Diencephalon (tissue), 1 donor: ENCODE data around the gene TAB2. TPM values are rescaled to one million over a fixed set of nuclear protein-coding genes. Genes with fewer than 3 reads are reported as not detected.

Source experiments
- small RNA-seq: library from RNA; depleted of rRNA; stranded (forward); fragments of <200 nt; gene quantifications from one replicate; pipeline ENCODE3, GENCODE V24; 2014
- total RNA-seq: library from RNA; depleted of rRNA; stranded (reverse); fragments of >200 nt; gene quantifications from one replicate; pipeline ENCODE4 v1.2.3, GENCODE V29; 2014

TAB2 gene
- total RNA-seq = 46.1 TPM

DNA sequence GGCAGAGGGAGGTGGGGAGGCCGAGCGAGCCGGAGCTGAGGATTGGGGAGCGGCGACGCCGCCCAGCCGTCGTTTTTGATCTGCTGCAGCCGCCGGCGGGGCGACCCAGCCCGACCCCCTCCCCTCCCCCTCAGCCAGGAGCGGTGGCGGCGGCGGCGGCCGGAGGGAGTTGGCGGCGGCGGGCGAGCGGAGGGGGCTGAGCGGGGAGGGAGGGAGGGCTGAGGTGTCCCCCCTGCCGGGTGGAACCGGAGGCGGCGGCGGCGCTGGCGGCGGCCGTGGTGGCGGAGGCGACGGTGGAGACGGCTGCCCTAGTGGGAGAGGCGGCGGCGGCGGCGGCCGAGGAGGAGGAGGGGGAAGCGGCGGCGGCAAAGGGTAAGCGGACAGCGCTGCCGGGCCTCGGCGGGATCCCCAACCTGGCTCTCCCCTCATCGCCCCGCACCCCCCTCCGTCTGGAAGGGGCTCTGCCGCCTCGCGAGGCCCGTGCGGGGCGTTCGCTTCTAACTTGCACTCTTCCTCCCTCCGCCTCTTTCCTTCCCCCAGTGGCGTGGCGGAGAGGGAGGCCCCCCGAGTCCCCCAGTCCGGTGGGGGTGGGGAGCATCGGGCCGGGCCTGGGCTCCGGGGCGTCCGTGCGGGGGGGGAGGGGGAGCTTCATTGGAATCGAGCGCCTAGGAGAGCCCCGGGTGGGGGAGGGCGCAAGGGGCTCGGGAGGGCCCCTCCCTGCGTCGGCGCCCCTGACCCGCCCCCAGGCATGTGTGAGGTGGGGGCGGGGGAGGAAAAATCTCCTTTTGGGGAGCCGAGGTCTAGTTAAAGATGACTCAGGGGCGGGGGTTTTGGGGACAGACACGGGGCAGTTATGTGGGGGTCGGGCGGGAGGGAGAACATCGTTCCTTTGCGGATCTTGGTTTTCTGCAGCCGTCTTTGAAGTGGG is at the start of gene TAB2:
Gene TAB2 (plus strand): TSS at position 69 of the 928 bp plus-strand sequence. CDS start 52,286 bp downstream, outside the sequence.

GRCh38 chr6:149400050-149400449 is 82.5 kb downstream of the TAB2 start, which contains the start of gene SUMO4:
SUMO4 (plus strand) TSS chr6:149400262; CDS start chr6:149400392, 130 bp downstream.

Small RNA genes within 50 kb of the gene (small RNA-seq; reads per million reads assigned to genes)
- gene RN7SL234P = not detected

Other genes with a start within 250 kb of the TAB2 start
- gene SUMO4, start 82.5 kb downstream of the TAB2 start, total RNA-seq = 6.7 TPM
- gene ZC3H12D, start 167.3 kb downstream of the TAB2 start, total RNA-seq = 0.92 TPM
- 54.0 TPM for gene PPIL4, start 228.3 kb downstream of the TAB2 start, total RNA-seq
- gene GINM1, start 248.7 kb downstream of the TAB2 start, total RNA-seq = 44.8 TPM